Adrenal gland (tissue), 19 donors: Measurements from ENCODE around the gene NDNF. TPM values are rescaled to one million over a fixed set of nuclear protein-coding genes. Genes with fewer than 3 reads are reported as not detected.

ENCODE experiments used
- DNase-seq, 7 donors: peaks; one replicate each; pipeline ENCODE4 v3.0.0-alpha.2; 2019 to 2020
- H3K27ac ChIP-seq, 5 donors: fragments of 200-600 bp; sonication (generic) in 4 of 5; 1 replicate in 3 of 5; 2 replicates in 2 of 5; pipeline versions ENCODE4 v1.5.1 to v1.8.0; 2016 to 2020; ENCODE audit warnings: mild to moderate bottlenecking in 1 of 5
- H3K27me3 ChIP-seq: fragments of 200-600 bp; 2 replicates; pipeline ENCODE4 v1.8.0; 2021
- H3K36me3 ChIP-seq, 2 donors: fragments of 200-600 bp; replicated peaks in 1 of 2; 1 replicate in 1 of 2; 2 replicates in 1 of 2; pipeline versions ENCODE4 v1.5.1 to v1.8.0; 2018 to 2022
- H3K4me1 ChIP-seq, 2 donors: fragments of 200-600 bp; replicated peaks in 1 of 2; 1 replicate in 1 of 2; 2 replicates in 1 of 2; pipeline versions ENCODE4 v1.5.1 to v1.8.0; 2018 to 2021
- H3K4me3 ChIP-seq, 4 donors: fragments of 200-600 bp; sonication (generic) in 3 of 4; one replicate each; pipeline ENCODE4 v1.5.1; 2016 to 2018
- H3K9me3 ChIP-seq, 3 donors: fragments of 200-600 bp; sonication (generic) in 1 of 3; replicated peaks in 1 of 3; 1 replicate in 2 of 3; 2 replicates in 1 of 3; pipeline versions ENCODE4 v1.5.1 to v1.8.0; 2016 to 2021
- POLR2A ChIP-seq, 2 donors: fragments of 450-650 bp; IDR thresholded peaks; one replicate each; pipeline ENCODE4 v1.6.1; 2017; ENCODE audit warnings: antibody characterized with exemption in 2 of 2, mild to moderate bottlenecking in 2 of 2, moderate library complexity in 1 of 2
- WGBS, 4 donors: extraction: QIAGEN DNeasy Blood & Tissue Kit in 2 of 4; methylation state at CpG; one replicate each; pipeline versions ENCODE4 v1.1.5 to v1.1.7; 2013 to 2017; 5-methylcytosine and 5-hydroxymethylcytosine counted together
- intact Hi-C, 2 donors: fragments of 100-400 bp; cut with DNase I; formaldehyde crosslinking; loops; one replicate each; pipeline versions ENCODE4 v1.14.1 to v1.15.0; 2022 to 2023
- long read RNA-seq, 10 donors: library from polyadenylated mRNA in 3 of 10; unstranded in 2 of 10; stranded (forward) in 1 of 10; transcript quantifications; one replicate each; pipeline ENCODE4 v2.0.0 and lab custom pipeline, GENCODE V29; 2021 to 2026
- polyA plus RNA-seq, 3 donors: library from polyadenylated mRNA; stranded (reverse); fragments of 200-250 nt in 2 of 3; fragments of 350-450 nt in 1 of 3; fragmentation: Illumina TruSeq in 1 of 3; extraction: RNeasy Lipid Tissue Mini Kit (QIAGEN cat#74804) in 1 of 3; gene quantifications; one replicate each; pipeline ENCODE4 v1.2.3, GENCODE V29; 2013 to 2014
- total RNA-seq, 9 donors: library from RNA; depleted of rRNA in 4 of 9; stranded (reverse); fragments of >200 nt in 4 of 9; fragments of 120-200 nt in 1 of 9; fragmentation: NEBNext Ultra II Directional in 1 of 9; extraction: Animal tissue kit (Norgen Biotek cat#: 25700) in 1 of 9; gene quantifications; one replicate each; pipeline versions ENCODE4 v1.1.0 to v1.2.4, GENCODE V29; 2013 to 2023
- TF ChIP-seq, protein P1 (sequence below), 6 experiments: fragments of 450-650 bp in 4 of 6; fragments of 200-600 bp in 2 of 6; sonication (generic) in 1 of 6; IDR thresholded peaks; 1 replicate in 5 of 6; 2 replicates in 1 of 6; pipeline versions ENCODE4 v1.5.1 to v1.8.0; 2016 to 2021; ENCODE audit warnings: antibody characterized with exemption in 6 of 6, mild to moderate bottlenecking in 2 of 6, moderate library complexity in 1 of 6
- donor health status: healthy with polysubstance abuse.
- donor health status: Bipolar disorder and iron deficiency.
- donor health status: DM: yes; HTN: yes; CAD: no.
- donor health status: DM: no; HTN: no; CAD: no.
- donor health status: DM: no; HTN: no; CAD: no.
- donor health status: DM: yes; HTN: yes; CAD: no.

NDNF gene, protein sequence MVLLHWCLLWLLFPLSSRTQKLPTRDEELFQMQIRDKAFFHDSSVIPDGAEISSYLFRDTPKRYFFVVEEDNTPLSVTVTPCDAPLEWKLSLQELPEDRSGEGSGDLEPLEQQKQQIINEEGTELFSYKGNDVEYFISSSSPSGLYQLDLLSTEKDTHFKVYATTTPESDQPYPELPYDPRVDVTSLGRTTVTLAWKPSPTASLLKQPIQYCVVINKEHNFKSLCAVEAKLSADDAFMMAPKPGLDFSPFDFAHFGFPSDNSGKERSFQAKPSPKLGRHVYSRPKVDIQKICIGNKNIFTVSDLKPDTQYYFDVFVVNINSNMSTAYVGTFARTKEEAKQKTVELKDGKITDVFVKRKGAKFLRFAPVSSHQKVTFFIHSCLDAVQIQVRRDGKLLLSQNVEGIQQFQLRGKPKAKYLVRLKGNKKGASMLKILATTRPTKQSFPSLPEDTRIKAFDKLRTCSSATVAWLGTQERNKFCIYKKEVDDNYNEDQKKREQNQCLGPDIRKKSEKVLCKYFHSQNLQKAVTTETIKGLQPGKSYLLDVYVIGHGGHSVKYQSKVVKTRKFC
- total RNA-seq (1 to 10 TPM in 7 of 9 donors, under 1 TPM in 2; 0.26 to 8.3 (median 2.4) TPM), polyA plus RNA-seq (1 to 10 TPM in 2 of 3 donors, under 1 TPM in 1; 0.40 to 2.8 (median 1.1) TPM)
- long read RNA-seq, donor 1: 0 reads
- long read RNA-seq, donor 2: 0 reads
- long read RNA-seq, donor 3: 0 reads
- long read RNA-seq, donor 4, partial matches to known transcripts: 0 of 2 reads
- long read RNA-seq, donor 4, other reads (novel, unspliced or antisense): 1 of 2 reads
- long read RNA-seq, donor 5: 0 reads
- long read RNA-seq, donor 6: 0 reads
- long read RNA-seq, donor 7, partial matches to known transcripts: 0 of 2 reads
- long read RNA-seq, donor 7, other reads (novel, unspliced or antisense): 0 of 2 reads
- long read RNA-seq, donor 8, transcript NDNF-201 (4 exons, 2,885 nt): major isoform, 6 of 6 reads
- long read RNA-seq, donor 8, partial matches to known transcripts: 0 of 6 reads
- long read RNA-seq, donor 8, other reads (novel, unspliced or antisense): 0 of 6 reads
- long read RNA-seq, donor 9, partial matches to known transcripts: 0 of 1 reads
- long read RNA-seq, donor 9, other reads (novel, unspliced or antisense): 0 of 1 reads
- long read RNA-seq, donor 10, partial matches to known transcripts: 0 of 1 reads
- long read RNA-seq, donor 10, other reads (novel, unspliced or antisense): 0 of 1 reads

DNA sequence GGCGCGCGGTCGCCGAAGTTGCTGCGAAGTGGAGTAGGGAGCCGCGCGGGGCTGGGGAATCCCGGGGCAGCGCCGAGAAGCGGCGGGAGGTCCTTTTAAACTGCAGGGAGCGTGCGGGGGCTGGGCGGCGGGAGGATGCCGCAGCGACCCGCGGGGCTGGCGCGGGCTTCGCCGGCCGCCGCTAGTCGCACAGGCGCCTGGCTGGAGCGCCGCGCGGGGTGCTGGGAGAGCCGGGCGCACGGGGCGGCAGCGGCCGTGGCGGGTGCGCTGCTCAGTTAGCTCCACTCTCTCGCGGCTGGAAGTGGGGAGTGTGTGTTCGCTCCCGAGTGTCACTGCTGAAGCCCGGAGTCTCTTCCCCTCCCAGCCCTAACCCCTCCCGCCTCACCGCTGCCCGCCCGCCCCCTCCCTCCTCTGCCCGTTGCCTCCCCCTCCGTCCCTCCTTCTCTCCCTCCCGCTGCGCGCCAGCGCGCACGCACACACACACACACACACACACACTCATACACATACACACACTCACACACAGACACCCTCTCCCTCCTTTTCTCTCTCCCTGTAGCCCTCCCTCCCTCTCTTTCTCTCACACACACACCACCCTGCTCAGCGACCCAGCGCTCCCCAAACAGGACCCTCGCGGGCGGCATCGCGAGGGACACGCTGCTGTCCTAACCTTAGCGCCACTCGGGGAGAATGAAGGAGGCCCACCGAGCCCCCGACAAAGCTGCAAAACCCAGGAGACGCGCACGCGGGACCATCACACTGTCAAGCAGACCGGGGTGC, at the start of gene NDNF:
Gene NDNF (minus strand): TSS at position 312 of the 780 bp plus-strand sequence. CDS start 26,698 bp downstream, outside the sequence.
- no peaks in the 10 kb centered on the region for H3K9me3 ChIP-seq
- H3K4me1 ChIP-seq: peaks cover 15 to 21% of the 10 kb centered on the region in 2 donors
- WGBS, 4 donors: 0 to 1% (median 1%) methylated on average over 29 to 76 of the region's 76 CpGs
- DNase-seq: peak in 6 of 7 donors; percentile 16 to 65 (median 40)
- H3K27me3 ChIP-seq: peaks cover 34% of the 10 kb centered on the region
- H3K36me3 ChIP-seq: no peaks in the 10 kb centered on the region
- H3K27ac ChIP-seq: peak within 1 kb of the TSS in 1 of 5 donors; percentile 65
- peak within 1 kb of the TSS in 3 of 4 donors; percentile 2 to 59 (median 31) for H3K4me3 ChIP-seq
- intact Hi-C loops: no loop called here
- TF ChIP-seq POLR2A (IDR thresholded peaks at IDR 0.05): no peak
- TF ChIP-seq, protein P1, sequence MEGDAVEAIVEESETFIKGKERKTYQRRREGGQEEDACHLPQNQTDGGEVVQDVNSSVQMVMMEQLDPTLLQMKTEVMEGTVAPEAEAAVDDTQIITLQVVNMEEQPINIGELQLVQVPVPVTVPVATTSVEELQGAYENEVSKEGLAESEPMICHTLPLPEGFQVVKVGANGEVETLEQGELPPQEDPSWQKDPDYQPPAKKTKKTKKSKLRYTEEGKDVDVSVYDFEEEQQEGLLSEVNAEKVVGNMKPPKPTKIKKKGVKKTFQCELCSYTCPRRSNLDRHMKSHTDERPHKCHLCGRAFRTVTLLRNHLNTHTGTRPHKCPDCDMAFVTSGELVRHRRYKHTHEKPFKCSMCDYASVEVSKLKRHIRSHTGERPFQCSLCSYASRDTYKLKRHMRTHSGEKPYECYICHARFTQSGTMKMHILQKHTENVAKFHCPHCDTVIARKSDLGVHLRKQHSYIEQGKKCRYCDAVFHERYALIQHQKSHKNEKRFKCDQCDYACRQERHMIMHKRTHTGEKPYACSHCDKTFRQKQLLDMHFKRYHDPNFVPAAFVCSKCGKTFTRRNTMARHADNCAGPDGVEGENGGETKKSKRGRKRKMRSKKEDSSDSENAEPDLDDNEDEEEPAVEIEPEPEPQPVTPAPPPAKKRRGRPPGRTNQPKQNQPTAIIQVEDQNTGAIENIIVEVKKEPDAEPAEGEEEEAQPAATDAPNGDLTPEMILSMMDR (IDR thresholded peaks at IDR 0.05): no peak

DNA sequence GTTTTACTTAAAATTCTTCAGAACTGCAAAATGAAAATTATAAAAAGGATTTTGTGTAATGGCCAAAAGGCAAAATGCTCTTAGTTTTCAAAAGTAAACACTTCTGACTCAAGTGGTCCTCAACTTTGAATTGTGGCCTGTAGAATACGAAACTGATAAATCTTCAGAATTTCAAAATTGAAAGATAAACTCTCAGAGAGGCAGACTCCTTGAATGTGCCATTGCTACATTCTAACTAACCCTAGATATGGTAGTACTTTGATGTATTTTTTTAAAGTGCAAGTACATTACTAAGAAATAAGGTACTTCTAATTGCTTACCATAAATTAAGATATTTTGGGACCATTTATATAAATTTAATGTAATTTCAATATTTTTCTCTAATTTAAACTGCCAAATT, 47.4 kb upstream of the NDNF start:
- TF ChIP-seq, protein P1 (IDR thresholded peaks at IDR 0.05): no peak
- no peak for TF ChIP-seq POLR2A (IDR thresholded peaks at IDR 0.05)
- no peaks in the 10 kb centered on the region for H3K27me3 ChIP-seq
- H3K36me3 ChIP-seq: no peaks in the 10 kb centered on the region
- no peaks in the 10 kb centered on the region for H3K9me3 ChIP-seq
- no peaks in the 10 kb centered on the region for H3K4me1 ChIP-seq
- 76 to 93% (median 82%) methylated on average over 1 of the region's 1 CpG for WGBS, 4 donors
- intact Hi-C loops: no loop called here
- H3K4me3 ChIP-seq: no peak overlapping the region
- no peak overlapping the region for H3K27ac ChIP-seq
- no peak for DNase-seq

DNA sequence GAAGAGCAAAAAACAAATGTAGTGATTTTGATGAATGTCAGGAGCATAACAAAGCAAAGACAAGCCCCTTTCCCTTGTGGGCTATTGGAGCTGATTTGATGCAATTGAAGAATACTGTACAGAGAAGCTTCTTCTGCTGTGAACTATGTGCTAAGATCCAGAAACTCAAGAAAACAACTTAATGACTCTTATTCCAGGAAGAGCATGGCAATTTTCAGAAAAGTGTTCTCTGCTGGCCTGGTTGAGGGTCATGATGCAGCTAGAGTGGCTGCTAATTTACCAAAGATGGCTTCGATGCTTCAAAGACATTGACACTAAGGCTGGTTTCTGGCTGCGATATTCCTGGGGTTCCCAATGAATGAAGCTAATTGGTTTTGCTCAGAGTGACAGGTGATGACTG, 46.0 kb upstream of the NDNF start:
- no peak overlapping the region for H3K4me3 ChIP-seq
- no peaks in the 10 kb centered on the region for H3K27me3 ChIP-seq
- 55 to 66% (median 57%) methylated on average over 2 of the region's 2 CpGs for WGBS, 4 donors
- TF ChIP-seq, protein P1 (IDR thresholded peaks at IDR 0.05): no peak
- TF ChIP-seq POLR2A (IDR thresholded peaks at IDR 0.05): no peak
- H3K9me3 ChIP-seq: no peaks in the 10 kb centered on the region
- DNase-seq: no peak
- no peaks in the 10 kb centered on the region for H3K4me1 ChIP-seq
- no peak overlapping the region for H3K27ac ChIP-seq
- H3K36me3 ChIP-seq: no peaks in the 10 kb centered on the region
- intact Hi-C loops: no loop called here
